ENCODE data around the gene RBMS1. TPM values are rescaled to one million over a fixed set of nuclear protein-coding genes. Genes with fewer than 3 reads are reported as not detected.
A peak's percentile ranks its signal among the peaks of the same experiment; 100 is the strongest.

The RBMS1 gene
- total RNA-seq, 1 donor from 2014 or later = 148 TPM

DNA sequence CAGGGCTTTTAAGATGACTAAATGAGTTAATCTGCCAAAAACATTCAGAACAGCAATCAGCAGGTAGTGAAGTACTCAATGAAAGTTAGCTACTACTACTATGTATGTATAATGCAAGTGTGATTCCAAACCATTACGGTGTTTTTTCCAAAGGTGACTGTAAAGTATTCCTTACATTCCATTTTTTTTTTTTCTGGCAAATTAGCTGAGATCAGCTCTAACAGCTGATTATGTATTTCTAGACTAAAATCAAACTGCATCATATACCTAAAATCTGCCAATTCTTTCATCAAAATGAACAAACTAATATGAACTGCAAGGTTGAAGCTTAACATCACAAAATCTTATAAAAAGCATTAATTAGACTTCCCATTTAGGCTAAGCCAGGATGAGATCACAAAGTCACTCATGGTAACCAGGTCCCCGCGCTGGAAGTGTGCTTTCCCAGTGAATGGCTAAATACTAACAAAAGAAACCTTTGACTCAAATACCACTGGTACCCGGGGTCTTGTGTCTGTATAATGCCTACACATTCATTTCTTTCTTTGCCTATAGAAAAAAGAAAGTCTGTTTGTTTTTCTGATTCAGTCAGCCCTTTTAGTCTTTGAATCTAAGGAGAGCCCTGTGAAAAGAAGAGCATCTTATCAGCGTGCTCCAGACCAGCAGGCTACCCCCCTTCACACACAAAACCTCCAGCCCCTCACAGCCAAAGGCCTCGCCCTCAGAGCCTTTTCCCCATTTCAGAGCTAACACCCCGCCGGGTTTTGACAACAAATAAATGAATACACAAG, 88.3 kb downstream of the RBMS1 start:
- Mint-ChIP-seq H3K36me3 (ENCODE audit: low read depth, unreplicated experiment) (peaks cover 1% of the 10 kb centered on the region), H3K9me3 (ENCODE audit: unreplicated experiment) (no peaks in the 10 kb centered on the region), H3K4me1 (ENCODE audit: low read depth, unreplicated experiment) (peaks cover 57% of the 10 kb centered on the region), H3K27ac (ENCODE audit: unreplicated experiment) (peak overlapping the region; percentile 89), H3K4me3 (ENCODE audit: unreplicated experiment) (peak overlapping the region; percentile 96), H3K27me3 (ENCODE audit: low read depth, unreplicated experiment) (no peaks in the 10 kb centered on the region)
- DNase-seq (ENCODE audit: low read depth) = no peak
- H3K79me2 ChIP-seq (ENCODE audit: insufficient read depth, low read length) = peaks cover 88% of the 10 kb centered on the region
- peaks cover 40% of the 10 kb centered on the region for H3K4me1 ChIP-seq (ENCODE audit: insufficient read depth, low read length)
- H3K36me3 ChIP-seq (ENCODE audit: insufficient read depth, low read length) = no peaks in the 10 kb centered on the region
- peaks cover 57% of the 10 kb centered on the region for H4K20me1 ChIP-seq (ENCODE audit: insufficient read depth, low read length)
- no peaks in the 10 kb centered on the region for H3K9me3 ChIP-seq (ENCODE audit: insufficient read depth, low read depth, low read length)
- FAIRE-seq = no peak
- H3K4me2 ChIP-seq (ENCODE audit: low read length) = peak overlapping the region; percentile 93
- no peaks in the 10 kb centered on the region for H3K27me3 ChIP-seq (ENCODE audit: insufficient read depth, low read length)
- no peak overlapping the region for H2AFZ ChIP-seq (ENCODE audit: low read depth, low read length)
- H3K27ac ChIP-seq (ENCODE audit: low read depth, low read length) = peak overlapping the region; percentile 85
- H3K9ac ChIP-seq (ENCODE audit: low read length) = peak overlapping the region; percentile 90
- H3K4me3 ChIP-seq (ENCODE audit: insufficient read depth, low read depth, low read length) = peak overlapping the region; percentile 76
- TF ChIP-seq, protein P1, sequence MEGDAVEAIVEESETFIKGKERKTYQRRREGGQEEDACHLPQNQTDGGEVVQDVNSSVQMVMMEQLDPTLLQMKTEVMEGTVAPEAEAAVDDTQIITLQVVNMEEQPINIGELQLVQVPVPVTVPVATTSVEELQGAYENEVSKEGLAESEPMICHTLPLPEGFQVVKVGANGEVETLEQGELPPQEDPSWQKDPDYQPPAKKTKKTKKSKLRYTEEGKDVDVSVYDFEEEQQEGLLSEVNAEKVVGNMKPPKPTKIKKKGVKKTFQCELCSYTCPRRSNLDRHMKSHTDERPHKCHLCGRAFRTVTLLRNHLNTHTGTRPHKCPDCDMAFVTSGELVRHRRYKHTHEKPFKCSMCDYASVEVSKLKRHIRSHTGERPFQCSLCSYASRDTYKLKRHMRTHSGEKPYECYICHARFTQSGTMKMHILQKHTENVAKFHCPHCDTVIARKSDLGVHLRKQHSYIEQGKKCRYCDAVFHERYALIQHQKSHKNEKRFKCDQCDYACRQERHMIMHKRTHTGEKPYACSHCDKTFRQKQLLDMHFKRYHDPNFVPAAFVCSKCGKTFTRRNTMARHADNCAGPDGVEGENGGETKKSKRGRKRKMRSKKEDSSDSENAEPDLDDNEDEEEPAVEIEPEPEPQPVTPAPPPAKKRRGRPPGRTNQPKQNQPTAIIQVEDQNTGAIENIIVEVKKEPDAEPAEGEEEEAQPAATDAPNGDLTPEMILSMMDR (IDR thresholded peaks at IDR 0.05; ENCODE audit: insufficient read depth, low read depth, low read length) = no peak
- no peak for TF ChIP-seq EZH2 (IDR thresholded peaks at IDR 0.05; ENCODE audit: insufficient read depth, low read length)

DNA sequence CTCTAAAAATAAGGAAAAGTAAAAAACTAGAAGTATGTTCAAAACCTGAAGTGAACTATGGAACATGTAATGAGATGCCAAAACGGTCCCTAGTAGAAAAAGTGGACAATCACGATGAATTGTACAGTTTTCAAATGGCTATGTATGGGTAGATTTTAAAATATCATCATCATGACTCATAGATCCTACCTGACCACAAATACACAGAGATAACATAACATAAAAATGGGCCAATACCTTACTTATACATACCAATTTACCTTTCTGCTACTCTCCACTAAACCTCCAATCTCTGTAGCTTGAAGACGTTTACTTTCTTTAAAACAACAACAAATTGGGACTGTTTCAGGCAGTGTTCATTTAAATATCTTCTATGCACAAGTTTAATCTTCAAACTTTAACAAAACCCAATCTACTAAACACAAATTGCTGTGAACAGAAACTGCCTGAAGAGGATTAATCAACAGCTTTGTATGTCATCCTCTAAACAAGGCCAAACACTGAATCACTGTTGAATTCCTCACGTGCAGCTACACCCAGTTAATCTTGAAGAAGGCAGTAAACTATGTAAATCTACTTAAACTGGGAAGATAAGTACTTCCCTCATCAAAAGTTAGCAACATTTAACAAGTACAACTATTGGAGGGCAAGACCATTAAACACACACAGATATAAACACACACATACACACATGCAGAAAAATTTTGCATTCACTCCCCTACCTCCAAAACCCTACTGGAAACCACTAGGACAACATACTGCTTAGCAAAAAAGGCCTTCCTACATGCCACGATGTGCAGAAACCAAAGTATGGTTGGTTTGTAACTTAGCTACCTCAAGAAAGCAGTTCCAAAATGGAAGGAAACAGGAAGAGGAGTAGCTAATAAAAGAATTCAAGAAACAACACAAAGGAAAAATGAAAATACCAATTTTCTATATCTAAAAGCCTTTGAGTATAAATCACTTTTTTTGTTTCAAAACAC, 90.3 kb downstream of the RBMS1 start:
- no peak overlapping the region for H3K4me3 ChIP-seq (ENCODE audit: insufficient read depth, low read depth, low read length)
- H3K79me2 ChIP-seq (ENCODE audit: insufficient read depth, low read length) = peaks cover 93% of the 10 kb centered on the region
- H3K4me1 ChIP-seq (ENCODE audit: insufficient read depth, low read length) = peaks cover 27% of the 10 kb centered on the region
- TF ChIP-seq, protein P1 (IDR thresholded peaks at IDR 0.05; ENCODE audit: insufficient read depth, low read depth, low read length) = no peak
- no peak for TF ChIP-seq EZH2 (IDR thresholded peaks at IDR 0.05; ENCODE audit: insufficient read depth, low read length)
- H3K27me3 ChIP-seq (ENCODE audit: insufficient read depth, low read length) = no peaks in the 10 kb centered on the region
- peak overlapping the region; percentile 44 for H3K4me2 ChIP-seq (ENCODE audit: low read length)
- Mint-ChIP-seq H3K27me3 (ENCODE audit: low read depth, unreplicated experiment) (no peaks in the 10 kb centered on the region), H3K36me3 (ENCODE audit: low read depth, unreplicated experiment) (peaks cover 1% of the 10 kb centered on the region), H3K4me1 (ENCODE audit: low read depth, unreplicated experiment) (peaks cover 42% of the 10 kb centered on the region), H3K9me3 (ENCODE audit: unreplicated experiment) (no peaks in the 10 kb centered on the region), H3K27ac (ENCODE audit: unreplicated experiment) (peak overlapping the region; percentile 13), H3K4me3 (ENCODE audit: unreplicated experiment) (peak overlapping the region; percentile 70)
- peaks cover 74% of the 10 kb centered on the region for H4K20me1 ChIP-seq (ENCODE audit: insufficient read depth, low read length)
- H3K27ac ChIP-seq (ENCODE audit: low read depth, low read length) = no peak overlapping the region
- no peak overlapping the region for H3K9ac ChIP-seq (ENCODE audit: low read length)
- no peak overlapping the region for H2AFZ ChIP-seq (ENCODE audit: low read depth, low read length)
- H3K9me3 ChIP-seq (ENCODE audit: insufficient read depth, low read depth, low read length) = no peaks in the 10 kb centered on the region
- FAIRE-seq (peak; percentile 87), DNase-seq (ENCODE audit: low read depth) (peak; percentile 79)
- H3K36me3 ChIP-seq (ENCODE audit: insufficient read depth, low read length) = peaks cover 2% of the 10 kb centered on the region
